Muscle of leg (tissue), 11 donors: ENCODE data around the gene CDH23. TPM values are rescaled to one million over a fixed set of nuclear protein-coding genes. Genes with fewer than 3 reads are reported as not detected.

Experiments used
- DNase-seq: peaks from one replicate; pipeline ENCODE4 v3.0.0; 2013
- H3K27ac ChIP-seq: one replicate; pipeline ENCODE4 v1.5.1; 2013; ENCODE audit warnings: mild to moderate bottlenecking, low read length, control low read depth
- H3K27me3 ChIP-seq: one replicate; pipeline ENCODE4 v1.6.1; 2013; ENCODE audit warnings: low read length; ENCODE audit not compliant: control insufficient read depth, insufficient read depth
- H3K36me3 ChIP-seq: one replicate; pipeline ENCODE4 v1.6.1; 2013; ENCODE audit warnings: low read length; ENCODE audit not compliant: control insufficient read depth, insufficient read depth
- H3K4me1 ChIP-seq: one replicate; pipeline ENCODE4 v1.6.1; 2013; ENCODE audit warnings: low read length; ENCODE audit not compliant: control insufficient read depth, insufficient read depth
- H3K4me3 ChIP-seq: one replicate; pipeline ENCODE4 v1.5.1; 2013; ENCODE audit warnings: low read length, control low read depth
- H3K9me3 ChIP-seq: replicated peaks from 2 replicates; pipeline ENCODE4 v1.6.1; 2013; ENCODE audit warnings: low read depth, low read length; ENCODE audit not compliant: control insufficient read depth
- WGBS: methylation state at CpG from one replicate; pipeline ENCODE4 v1.1.5; 2013; ENCODE audit warnings: missing lambda C conversion rate; ENCODE audit not compliant: insufficient coverage; 5-methylcytosine and 5-hydroxymethylcytosine counted together
- polyA plus RNA-seq, 8 donors: library from polyadenylated mRNA; unstranded; fragments of 120-200 nt; gene quantifications; one replicate each; pipeline versions ENCODE4 v1.2.1 to v1.2.3, GENCODE V29; 2013; ENCODE audit warnings: inconsistent platforms in 1 of 8, low replicate concordance in 1 of 8; ENCODE audit not compliant: insufficient read length in 8 of 8, insufficient read depth in 1 of 8
- total RNA-seq: library from RNA; stranded (reverse); fragments of 120-200 nt; gene quantifications from one replicate; pipeline ENCODE4 v1.2.4, GENCODE V29; 2013

The CDH23 gene
- total and polyA plus RNA-seq, 9 donors: 3.4 to 5.7 (median 4.9) TPM

- DNase-seq: peak; percentile 71
- H3K36me3 ChIP-seq: no peaks in the 10 kb centered on the region
- peaks cover 12% of the 10 kb centered on the region for H3K4me1 ChIP-seq
- peaks cover 6% of the 10 kb centered on the region for H3K27me3 ChIP-seq
- H3K27ac ChIP-seq: no peak overlapping the region
- 58% methylated on average over 4 of the region's 6 CpGs for WGBS
- H3K4me3 ChIP-seq: no peak overlapping the region
- H3K9me3 ChIP-seq: no peaks in the 10 kb centered on the region
These were observed 173.3 kb downstream of the CDH23 start for GRCh38 chr10:71569775-71570588.

- Histone ChIP-seq H3K27me3 (peaks cover 6% of the 10 kb centered on the region), H3K4me3 (no peak overlapping the region), H3K4me1 (peaks cover 24% of the 10 kb centered on the region), H3K36me3 (no peaks in the 10 kb centered on the region), H3K27ac (no peak overlapping the region), H3K9me3 (no peaks in the 10 kb centered on the region)
- WGBS: 86% methylated on average over 8 of the region's 15 CpGs
- DNase-seq: no peak
These were observed 174.9 kb downstream of the CDH23 start for GRCh38 chr10:71571460-71572175.

- H3K36me3 ChIP-seq: no peaks in the 10 kb centered on the region
- DNase-seq: no peak
- H3K4me1 ChIP-seq: peaks cover 16% of the 10 kb centered on the region
- no peaks in the 10 kb centered on the region for H3K9me3 ChIP-seq
- H3K4me3 ChIP-seq: no peak overlapping the region
- peaks cover 6% of the 10 kb centered on the region for H3K27me3 ChIP-seq
- no peak overlapping the region for H3K27ac ChIP-seq
- 82% methylated on average over 4 of the region's 8 CpGs for WGBS
These were observed 176.2 kb downstream of the CDH23 start for GRCh38 chr10:71572962-71573361.

- DNase-seq: no peak
- WGBS: 81% methylated on average over 15 of the region's 22 CpGs
- H3K4me3 ChIP-seq: no peak overlapping the region
These were observed 177.1 kb downstream of the CDH23 start for GRCh38 chr10:71573562-71574518.

GRCh38 chr10:71575451-71575850 lies 178.7 kb downstream of the CDH23 start:
- no peak overlapping the region for H3K27ac ChIP-seq
- no peak overlapping the region for H3K4me3 ChIP-seq
- WGBS: 50% methylated on average over 8 of the region's 14 CpGs
- peak; percentile 49 for DNase-seq
- H3K4me1 ChIP-seq: peaks cover 15% of the 10 kb centered on the region
- no peaks in the 10 kb centered on the region for H3K9me3 ChIP-seq
- H3K27me3 ChIP-seq: peaks cover 6% of the 10 kb centered on the region
- no peaks in the 10 kb centered on the region for H3K36me3 ChIP-seq

More at GRCh38 chr10:71573562-71574518, 177.1 kb downstream of the CDH23 start:
- Histone ChIP-seq H3K27ac (no peak overlapping the region), H3K9me3 (no peaks in the 10 kb centered on the region), H3K36me3 (no peaks in the 10 kb centered on the region), H3K27me3 (peaks cover 6% of the 10 kb centered on the region), H3K4me1 (peaks cover 15% of the 10 kb centered on the region)

- WGBS: 40% methylated on average over 13 of the region's 16 CpGs
- Histone ChIP-seq H3K9me3 (no peaks in the 10 kb centered on the region), H3K27ac (no peak overlapping the region), H3K36me3 (no peaks in the 10 kb centered on the region), H3K4me1 (peaks cover 15% of the 10 kb centered on the region), H3K27me3 (peaks cover 6% of the 10 kb centered on the region), H3K4me3 (no peak overlapping the region)
- DNase-seq: no peak
These were observed 179.4 kb downstream of the CDH23 start for GRCh38 chr10:71575934-71576801.

- H3K27me3 ChIP-seq: peaks cover 6% of the 10 kb centered on the region
- DNase-seq: no peak
- 69% methylated on average over 6 of the region's 9 CpGs for WGBS
- peaks cover 15% of the 10 kb centered on the region for H3K4me1 ChIP-seq
- no peaks in the 10 kb centered on the region for H3K36me3 ChIP-seq
- H3K27ac ChIP-seq: no peak overlapping the region
- no peak overlapping the region for H3K4me3 ChIP-seq
- no peaks in the 10 kb centered on the region for H3K9me3 ChIP-seq
These were observed 180.1 kb downstream of the CDH23 start for GRCh38 chr10:71576842-71577241.

- Histone ChIP-seq H3K27me3 (peaks cover 6% of the 10 kb centered on the region), H3K9me3 (no peaks in the 10 kb centered on the region), H3K36me3 (no peaks in the 10 kb centered on the region), H3K27ac (no peak overlapping the region), H3K4me3 (no peak overlapping the region), H3K4me1 (peaks cover 15% of the 10 kb centered on the region)
- WGBS: 87% methylated on average over 8 of the region's 8 CpGs
- no peak for DNase-seq
These were observed 180.6 kb downstream of the CDH23 start for GRCh38 chr10:71577345-71577744.

- DNase-seq: no peak
These were observed 181.3 kb downstream of the CDH23 start for GRCh38 chr10:71578069-71578468.

More at GRCh38 chr10:71578069-71578468, 181.3 kb downstream of the CDH23 start:
- H3K4me1 ChIP-seq: peaks cover 15% of the 10 kb centered on the region
- no peaks in the 10 kb centered on the region for H3K36me3 ChIP-seq
- 71% methylated on average over 10 of the region's 10 CpGs for WGBS
- peaks cover 4% of the 10 kb centered on the region for H3K27me3 ChIP-seq
- H3K9me3 ChIP-seq: no peaks in the 10 kb centered on the region
- H3K4me3 ChIP-seq: no peak overlapping the region
- H3K27ac ChIP-seq: no peak overlapping the region
